ENCODE data around the gene MOGAT3. TPM values are rescaled to one million over a fixed set of nuclear protein-coding genes. Genes with fewer than 3 reads are reported as not detected.

The MOGAT3 gene
- total RNA-seq, 1 experiment from 2014 or later = 0.81 TPM

- H3K36me3 Mint-ChIP-seq = no peaks in the 10 kb centered on the region
- DNase-seq (ENCODE audit: low spot score) (no peak), ATAC-seq (no peak)
- peaks cover 25% of the 10 kb centered on the region for H3K4me1 Mint-ChIP-seq
- ChIA-PET CTCF (interaction anchor here (1.6 to 6.9 kb wide), 5 partner anchors 12 to 105 kb away, joined by 3 to 78 read pairs (median 6); partner anchors contain the start of gene VGF), POLR2A (no interaction called here)
- no peak overlapping the region for H3K27ac Mint-ChIP-seq
- H3K4me3 Mint-ChIP-seq = no peak overlapping the region
- no peaks in the 10 kb centered on the region for H3K9me3 Mint-ChIP-seq
- H3K27me3 Mint-ChIP-seq (ENCODE audit: low read depth) = peaks cover 99% of the 10 kb centered on the region
- TF ChIP-seq IRF2 (CRISPR knock-in tag; IDR thresholded peaks at IDR 0.05; ENCODE audit: borderline replicate concordance, low read depth) (no peak), ZMAT4 (CRISPR knock-in tag; IDR thresholded peaks at IDR 0.05) (no peak), ZNF263 (CRISPR knock-in tag; IDR thresholded peaks at IDR 0.05; ENCODE audit: low read depth) (no peak), ZBTB21 (CRISPR knock-in tag; IDR thresholded peaks at IDR 0.05; ENCODE audit: borderline replicate concordance) (no peak), CBFB (CRISPR knock-in tag; IDR thresholded peaks at IDR 0.05; ENCODE audit: low read depth) (no peak), NR1H2 (CRISPR knock-in tag; IDR thresholded peaks at IDR 0.05) (no peak), ATF1 (CRISPR knock-in tag; IDR thresholded peaks at IDR 0.05) (no peak), ZNF671 (CRISPR knock-in tag; IDR thresholded peaks at IDR 0.05) (no peak), ATF3 (CRISPR knock-in tag; conservative IDR thresholded peaks at IDR 0.05) (no peak), RORB (CRISPR knock-in tag; IDR thresholded peaks at IDR 0.05) (no peak), ZNF425 (CRISPR knock-in tag; conservative IDR thresholded peaks at IDR 0.05) (no peak), ATF6 (CRISPR knock-in tag; IDR thresholded peaks at IDR 0.05) (no peak)
These were observed 23.2 kb downstream of the MOGAT3 start for GRCh38 chr7:101177644-101178043.

- Mint-ChIP-seq H3K4me3 (no peak overlapping the region), H3K36me3 (no peaks in the 10 kb centered on the region), H3K27me3 (ENCODE audit: low read depth) (peaks cover 100% of the 10 kb centered on the region), H3K9me3 (no peaks in the 10 kb centered on the region), H3K4me1 (peaks cover 32% of the 10 kb centered on the region), H3K27ac (no peak overlapping the region)
- ATAC-seq (no peak), DNase-seq (ENCODE audit: low spot score) (no peak)
- ChIA-PET POLR2A (interaction anchor here (0.8 kb wide), 1 partner anchor 22 kb away, joined by 3 read pairs; the partner anchor contains the start of gene AP1S1), CTCF (interaction anchor here (2.7 to 6.9 kb wide), 4 partner anchors 16 to 41 kb away, joined by 20 to 86 read pairs (median 51); partner anchors contain the start of genes PLOD3 and ZNHIT1)
- TF ChIP-seq GRHL2 (CRISPR knock-in tag; IDR thresholded peaks at IDR 0.05; ENCODE audit: insufficient replicate concordance, severe bottlenecking) (no peak), AFF4 (CRISPR knock-in tag; IDR thresholded peaks at IDR 0.05; ENCODE audit: borderline replicate concordance) (no peak), ESRRA (CRISPR knock-in tag; IDR thresholded peaks at IDR 0.05; ENCODE audit: borderline replicate concordance) (no peak), ATF2 (CRISPR knock-in tag; IDR thresholded peaks at IDR 0.05; ENCODE audit: borderline replicate concordance, low read depth) (no peak), ETV6 (CRISPR knock-in tag; IDR thresholded peaks at IDR 0.05) (no peak), PREB (CRISPR knock-in tag; IDR thresholded peaks at IDR 0.05; ENCODE audit: borderline replicate concordance) (no peak), OVOL2 (CRISPR knock-in tag; IDR thresholded peaks at IDR 0.05; ENCODE audit: borderline replicate concordance) (no peak), USF2 (CRISPR knock-in tag; IDR thresholded peaks at IDR 0.05) (no peak)
These were observed 25.2 kb downstream of the MOGAT3 start for GRCh38 chr7:101175664-101176063.
